Fibroblast of lung (primary cell): ENCODE results near the gene GNPTG.

Source experiments
- CTCF ChIP-seq, 2 donors: IDR thresholded peaks in 1 of 2; conservative IDR thresholded peaks in 1 of 2; 1 replicate in 1 of 2; 2 replicates in 1 of 2; pipeline ENCODE4 v1.5.1; 2011 to 2012; ENCODE audit warnings: low read length in 2 of 2, control low read depth in 1 of 2, inconsistent platforms in 1 of 2, low read depth in 1 of 2, mild to moderate bottlenecking in 1 of 2
- EZH2 ChIP-seq: IDR thresholded peaks from 2 replicates; pipeline ENCODE4 v1.5.1; 2012; ENCODE audit warnings: low read length, control low read depth, mild to moderate bottlenecking; ENCODE audit errors: missing control alignments

GRCh38 chr16:1340730-1341494 is 10.8 kb upstream of the GNPTG start:
- no peak for TF ChIP-seq EZH2
- TF ChIP-seq CTCF (conservative IDR thresholded peaks at IDR 0.05 in 1 of 2, IDR thresholded peaks at IDR 0.05 in 1 of 2; ENCODE audit: low read depth in 1 of 2, low read length in 2 of 2) = no peak
